HG02981 (cell line): ENCODE measurements around the gene ACAA1.
"Not testable (repeated sequence)": the region's sequence is repeated elsewhere in the genome, so short reads cannot be mapped to it uniquely, and the experiment has no call there.

Experiments
- ATAC-seq: cut with Tn5 transposase; IDR thresholded peaks from one replicate; pipeline ENCODE4 v1.9.1; 2021; ENCODE audit warnings: mild to moderate bottlenecking, moderate library complexity; ENCODE audit not compliant: unreplicated experiment

ACAA1 gene

DNA sequence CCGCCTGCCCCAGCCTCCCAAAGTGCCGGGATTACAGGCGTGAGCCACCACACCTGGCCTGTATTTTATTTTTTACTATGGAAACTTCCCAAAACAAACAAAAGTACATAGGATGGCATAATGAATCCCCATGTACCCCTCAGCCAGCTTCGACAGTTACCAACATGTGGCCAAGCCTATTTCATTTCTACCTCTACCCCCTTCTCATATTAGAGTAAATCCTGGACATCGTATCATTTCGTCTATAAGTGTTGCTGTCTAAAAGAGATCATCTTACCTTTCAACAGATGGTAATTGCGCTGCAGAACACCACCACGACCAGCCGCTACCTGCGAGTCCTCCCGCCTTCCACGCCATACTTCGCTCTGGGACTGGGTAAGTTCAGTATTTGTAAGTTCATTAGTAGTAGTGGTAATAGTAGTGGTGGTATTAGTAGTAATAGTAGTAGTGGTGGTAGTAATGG is 53.0 kb downstream of the ACAA1 start:
- ATAC-seq, result no peak

DNA sequence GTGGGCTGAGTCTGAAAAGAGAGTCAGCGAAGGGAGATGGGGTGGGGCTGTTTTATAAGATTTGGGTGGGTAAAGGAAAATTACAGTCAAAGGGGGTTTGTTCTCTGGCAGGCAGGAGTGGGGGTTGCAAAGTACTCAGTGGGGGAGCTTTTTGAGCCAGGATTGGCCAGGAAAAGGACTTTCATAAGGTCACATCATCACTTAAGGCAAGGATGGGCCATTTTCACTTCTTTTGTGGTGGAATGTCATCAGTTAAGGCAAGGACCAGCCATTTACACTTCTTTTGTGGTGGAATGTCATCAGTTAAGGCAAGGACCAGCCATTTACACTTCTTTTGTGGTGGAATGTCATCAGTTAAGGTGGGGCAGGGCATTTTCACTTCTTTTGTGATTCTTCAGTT is 53.7 kb downstream of the ACAA1 start:
- ATAC-seq, result not testable (repeated sequence)

DNA sequence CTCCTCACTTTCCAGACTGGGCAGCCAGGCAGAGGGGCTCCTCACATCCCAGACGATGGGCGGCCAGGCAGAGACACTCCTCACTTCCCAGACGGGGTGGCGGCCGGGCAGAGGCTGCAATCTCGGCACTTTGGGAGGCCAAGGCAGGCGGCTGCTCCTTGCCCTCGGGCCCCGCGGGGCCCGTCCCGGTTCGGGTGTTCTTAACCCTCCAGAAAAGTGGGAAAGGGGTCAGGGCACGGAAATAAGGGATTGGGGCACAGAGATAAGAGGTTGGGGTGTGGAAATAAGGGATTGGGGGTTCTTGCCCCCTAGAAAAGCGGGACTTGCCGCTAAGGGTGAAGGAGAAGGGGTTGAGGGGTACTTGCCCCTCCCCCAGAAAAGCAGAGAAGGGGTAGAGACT is 54.6 kb downstream of the ACAA1 start:
- ATAC-seq, result not testable (repeated sequence)

DNA sequence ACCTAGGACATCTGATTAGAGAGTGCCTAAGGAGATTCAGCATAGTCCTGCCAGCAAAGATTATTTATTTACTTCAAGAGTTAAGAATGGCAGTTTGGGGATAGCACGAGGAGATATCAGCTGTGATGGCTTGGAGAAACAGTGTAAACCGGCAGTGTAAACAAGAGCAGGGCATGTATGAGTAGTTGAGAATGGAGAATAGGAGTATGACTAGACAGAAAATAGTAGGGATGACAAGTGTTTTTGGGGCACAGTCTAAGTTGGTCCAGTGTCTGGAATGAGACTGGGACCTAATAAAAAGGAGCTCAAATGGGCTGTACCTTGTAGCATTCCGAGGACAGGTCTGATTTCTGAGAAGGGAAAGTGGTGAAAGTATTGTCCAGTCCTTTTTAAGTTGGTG is 59.9 kb downstream of the ACAA1 start:
- ATAC-seq, result not testable (repeated sequence)
